ENCODE results near the gene SLC12A5.

- TF ChIP-seq CTCF (conservative IDR thresholded peaks at IDR 0.05; ENCODE audit: low read depth, low read length) (no peak), SMC3 (IDR thresholded peaks at IDR 0.05; ENCODE audit: low read depth, low read length) (no peak), FOS (IDR thresholded peaks at IDR 0.05; ENCODE audit: low read depth, low read length) (no peak), POLR2A (IDR thresholded peaks at IDR 0.05; ENCODE audit: low read depth, low read length) (no peak), RCOR1 (IDR thresholded peaks at IDR 0.05; ENCODE audit: insufficient replicate concordance, low read length) (no peak), BHLHE40 (IDR thresholded peaks at IDR 0.05; ENCODE audit: low read depth, low read length) (no peak), NFE2L2 (IDR thresholded peaks at IDR 0.05; ENCODE audit: low read depth, low read length) (no peak)
Observed at GRCh38 chr20:45999557-46000261, 29.3 kb upstream of the SLC12A5 start.
